ENCODE data around the gene PLXNA2.

DNA sequence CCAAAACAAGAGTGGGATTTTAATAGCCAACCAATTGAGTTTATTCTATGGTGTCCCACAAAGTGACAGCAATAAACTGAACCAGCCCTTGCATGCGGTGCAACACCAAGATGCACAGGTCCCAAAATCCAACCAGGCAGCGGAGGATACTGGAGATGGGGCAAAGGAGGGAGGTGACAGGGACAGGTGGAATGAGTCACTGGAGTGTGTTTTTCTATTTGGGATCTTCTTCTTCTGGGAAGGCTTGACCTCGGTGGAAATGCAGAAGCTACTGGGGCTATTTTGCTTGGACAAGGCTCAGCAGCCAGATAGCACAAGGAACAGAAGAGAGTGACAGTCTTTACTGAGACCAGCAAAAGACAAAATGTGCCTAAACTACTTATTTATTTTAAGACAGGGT lies 97.5 kb downstream of the PLXNA2 start:
- TF ChIP-seq, protein P1, sequence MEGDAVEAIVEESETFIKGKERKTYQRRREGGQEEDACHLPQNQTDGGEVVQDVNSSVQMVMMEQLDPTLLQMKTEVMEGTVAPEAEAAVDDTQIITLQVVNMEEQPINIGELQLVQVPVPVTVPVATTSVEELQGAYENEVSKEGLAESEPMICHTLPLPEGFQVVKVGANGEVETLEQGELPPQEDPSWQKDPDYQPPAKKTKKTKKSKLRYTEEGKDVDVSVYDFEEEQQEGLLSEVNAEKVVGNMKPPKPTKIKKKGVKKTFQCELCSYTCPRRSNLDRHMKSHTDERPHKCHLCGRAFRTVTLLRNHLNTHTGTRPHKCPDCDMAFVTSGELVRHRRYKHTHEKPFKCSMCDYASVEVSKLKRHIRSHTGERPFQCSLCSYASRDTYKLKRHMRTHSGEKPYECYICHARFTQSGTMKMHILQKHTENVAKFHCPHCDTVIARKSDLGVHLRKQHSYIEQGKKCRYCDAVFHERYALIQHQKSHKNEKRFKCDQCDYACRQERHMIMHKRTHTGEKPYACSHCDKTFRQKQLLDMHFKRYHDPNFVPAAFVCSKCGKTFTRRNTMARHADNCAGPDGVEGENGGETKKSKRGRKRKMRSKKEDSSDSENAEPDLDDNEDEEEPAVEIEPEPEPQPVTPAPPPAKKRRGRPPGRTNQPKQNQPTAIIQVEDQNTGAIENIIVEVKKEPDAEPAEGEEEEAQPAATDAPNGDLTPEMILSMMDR (IDR thresholded peaks at IDR 0.05): no peak
- TF ChIP-seq POLR2A (IDR thresholded peaks at IDR 0.05) (no peak), EP300 (IDR thresholded peaks at IDR 0.05) (no peak)
